IMR-90 (cell line): ENCODE measurements around the gene TPCN1. TPM values are rescaled to one million over a fixed set of nuclear protein-coding genes. Genes with fewer than 3 reads are reported as not detected.

ENCODE experiments used
- ATAC-seq: fragments of 200-7000 bp; cut with Tn5 transposase; 2 replicates; pipeline ENCODE4 v1.9.1; 2020; ENCODE audit warnings: low read depth, mild to moderate bottlenecking, moderate library complexity
- Bru-seq: library from RNA; stranded (reverse); fragments of 400-500 nt; gene quantifications from one replicate; lab custom pipeline; 2021; lab: Mats Ljungman, UMichigan
- BruChase-seq, 2 experiments: library from RNA; stranded (reverse); fragments of 400-500 nt; gene quantifications; one replicate each; lab custom pipeline; 2021; lab: Mats Ljungman, UMichigan
- BruUV-seq: library from RNA; stranded (reverse); fragments of 400-500 nt; replicated peaks from 2 replicates; lab custom pipeline; 2021; lab: Mats Ljungman, UMichigan
- CTCF ChIA-PET: fragments of 300-600 bp; formaldehyde crosslinking; extraction: SDS; loops from one replicate; lab custom pipeline; 2021; ENCODE audit warnings: antibody characterized with exemption; lab: Yijun Ruan, JAX
- POLR2A ChIA-PET: fragments of 300-600 bp; sonication (Branson Sonifier 250); formaldehyde crosslinking; loops from one replicate; lab custom pipeline; 2022; ENCODE audit warnings: antibody characterized with exemption; ENCODE audit not compliant: unreplicated experiment; lab: Charles Lee
- DNase-seq: peaks from one replicate; pipeline ENCODE4 v3.0.0; 2013
- H2AFZ ChIP-seq: replicated peaks from 2 replicates; pipeline ENCODE3; 2013; ENCODE audit warnings: low read length, mild to moderate bottlenecking; ENCODE audit not compliant: poor library complexity
- H2AK5ac ChIP-seq: 2 replicates; pipeline ENCODE4 v1.6.1; 2013; ENCODE audit warnings: low read depth, low read length, inconsistent platforms
- H2AK9ac ChIP-seq: replicated peaks from 2 replicates; pipeline ENCODE3; 2013; ENCODE audit warnings: mild to moderate bottlenecking, low read depth, low read length, moderate library complexity; ENCODE audit not compliant: poor library complexity
- H2BK120ac ChIP-seq: 2 replicates; pipeline ENCODE4 v1.6.1; 2013; ENCODE audit warnings: low read depth, low read length, inconsistent platforms
- H2BK15ac ChIP-seq: 3 replicates; pipeline ENCODE4 v1.6.1; 2013; ENCODE audit warnings: low read depth, low read length, inconsistent platforms
- H2BK20ac ChIP-seq: 2 replicates; pipeline ENCODE4 v1.6.1; 2013; ENCODE audit warnings: low read depth, mild to moderate bottlenecking, inconsistent platforms, low read length, moderate library complexity
- H2BK5ac ChIP-seq: 2 replicates; pipeline ENCODE4 v1.6.1; 2013; ENCODE audit warnings: mild to moderate bottlenecking, low read depth, low read length, inconsistent platforms; ENCODE audit not compliant: poor library complexity, severe bottlenecking
- H3K14ac ChIP-seq: replicated peaks from 2 replicates; pipeline ENCODE4 v1.6.1; 2013; ENCODE audit warnings: low read depth, low read length, inconsistent platforms
- H3K18ac ChIP-seq: 2 replicates; pipeline ENCODE4 v1.6.1; 2013; ENCODE audit warnings: low read depth, low read length, control low read depth
- H3K23ac ChIP-seq: 2 replicates; pipeline ENCODE4 v1.6.1; 2013; ENCODE audit warnings: low read depth, low read length, inconsistent platforms
- H3K27ac ChIP-seq: 2 replicates; pipeline ENCODE4 v1.5.1; 2013; ENCODE audit warnings: mild to moderate bottlenecking, control low read depth, low read length; ENCODE audit not compliant: insufficient read depth
- H3K27me3 ChIP-seq: 2 replicates; pipeline ENCODE4 v1.6.1; 2013; ENCODE audit warnings: low read length; ENCODE audit not compliant: control insufficient read depth, insufficient read depth
- H3K36me3 ChIP-seq: 2 replicates; pipeline ENCODE4 v1.6.1; 2013; ENCODE audit warnings: low read length, mixed read lengths; ENCODE audit not compliant: control insufficient read depth, insufficient read depth
- H3K4ac ChIP-seq: 2 replicates; pipeline ENCODE4 v1.6.1; 2013; ENCODE audit warnings: low read depth, low read length, inconsistent platforms
- H3K4me1 ChIP-seq: 2 replicates; pipeline ENCODE4 v1.6.1; 2013; ENCODE audit warnings: low read length, mixed read lengths; ENCODE audit not compliant: control insufficient read depth, insufficient read depth
- H3K4me2 ChIP-seq: 2 replicates; pipeline ENCODE4 v1.6.1; 2013; ENCODE audit warnings: low read depth, mild to moderate bottlenecking, control low read depth, low read length, moderate library complexity
- H3K4me3 ChIP-seq: 2 replicates; pipeline ENCODE4 v1.5.1; 2013; ENCODE audit warnings: low read depth, mild to moderate bottlenecking, control low read depth, low read length, moderate library complexity; ENCODE audit not compliant: insufficient read depth
- H3K56ac ChIP-seq: 2 replicates; pipeline ENCODE4 v1.6.1; 2013; ENCODE audit warnings: low read length, inconsistent platforms; ENCODE audit not compliant: insufficient read depth; ENCODE audit errors: extremely low read depth
- H3K79me1 ChIP-seq, 2 experiments: 2 replicates each; pipeline ENCODE4 v1.6.1; 2013; ENCODE audit warnings: low read length in 2 of 2, inconsistent platforms in 1 of 2, low read depth in 1 of 2
- H3K9ac ChIP-seq: 2 replicates; pipeline ENCODE4 v1.6.1; 2013; ENCODE audit warnings: low read depth, low read length, control low read depth
- H3K9me1 ChIP-seq: 2 replicates; pipeline ENCODE4 v1.6.1; 2013; ENCODE audit warnings: low read length, inconsistent platforms; ENCODE audit not compliant: insufficient read depth
- H3K9me3 ChIP-seq: 2 replicates; pipeline ENCODE4 v1.6.1; 2013; ENCODE audit warnings: low read length; ENCODE audit not compliant: control insufficient read depth, insufficient read depth
- H4K20me1 ChIP-seq: 2 replicates; pipeline ENCODE4 v1.6.1; 2013; ENCODE audit warnings: low read length, inconsistent platforms; ENCODE audit not compliant: insufficient read depth
- H4K5ac ChIP-seq: 2 replicates; pipeline ENCODE4 v1.6.1; 2013; ENCODE audit warnings: mild to moderate bottlenecking, low read depth, low read length, control low read depth
- H4K8ac ChIP-seq, 2 experiments: 2 replicates each; pipeline ENCODE4 v1.6.1; 2013; ENCODE audit warnings: low read depth in 2 of 2, low read length in 2 of 2, control low read depth in 1 of 2, inconsistent platforms in 1 of 2
- H4K91ac ChIP-seq: 2 replicates; pipeline ENCODE4 v1.6.1; 2013; ENCODE audit warnings: low read depth, low read length, inconsistent platforms; ENCODE audit not compliant: insufficient read depth
- CEBPB ChIP-seq: IDR thresholded peaks from 2 replicates; pipeline ENCODE4 v1.6.1; 2012; ENCODE audit warnings: low read depth, low read length, improper control_type of control experiment
- CHD1 ChIP-seq: IDR thresholded peaks from 2 replicates; pipeline ENCODE4 v1.6.1; 2012; ENCODE audit warnings: low read depth, low read length, improper control_type of control experiment
- CTCF ChIP-seq: conservative IDR thresholded peaks from 2 replicates; pipeline ENCODE4 v1.5.1; 2012; ENCODE audit warnings: mild to moderate bottlenecking, low read depth, low read length, improper control_type of control experiment
- ELK1 ChIP-seq: fragments of 150-350 bp; IDR thresholded peaks from 2 replicates; pipeline ENCODE4 v1.6.1; 2016; ENCODE audit warnings: low read depth, mild to moderate bottlenecking, low read length, moderate library complexity, borderline replicate concordance
- FOS ChIP-seq: fragments of 150-350 bp; IDR thresholded peaks from 2 replicates; pipeline ENCODE4 v1.6.1; 2016; ENCODE audit warnings: low read depth, low read length
- MAFK ChIP-seq: IDR thresholded peaks from 2 replicates; pipeline ENCODE4 v1.6.1; 2012; ENCODE audit warnings: low read depth, low read length, improper control_type of control experiment
- MAZ ChIP-seq: IDR thresholded peaks from 2 replicates; pipeline ENCODE4 v1.6.1; 2012; ENCODE audit warnings: low read depth, mild to moderate bottlenecking, low read length, improper control_type of control experiment, moderate library complexity, borderline replicate concordance
- MXI1 ChIP-seq: IDR thresholded peaks from 2 replicates; pipeline ENCODE4 v1.6.1; 2012; ENCODE audit warnings: low read depth, mild to moderate bottlenecking, low read length, moderate library complexity, borderline replicate concordance
- POLR2A ChIP-seq: IDR thresholded peaks from 2 replicates; pipeline ENCODE4 v1.6.1; 2012; ENCODE audit warnings: mild to moderate bottlenecking, low read depth, low read length
- RAD21 ChIP-seq: IDR thresholded peaks from 2 replicates; pipeline ENCODE4 v1.6.1; 2012; ENCODE audit warnings: low read length, improper control_type of control experiment
- RCOR1 ChIP-seq: IDR thresholded peaks from 2 replicates; pipeline ENCODE4 v1.6.1; 2012; ENCODE audit warnings: mild to moderate bottlenecking, low read length, improper control_type of control experiment; ENCODE audit not compliant: insufficient replicate concordance
- RFX5 ChIP-seq: IDR thresholded peaks from 2 replicates; pipeline ENCODE4 v1.8.0; 2012; ENCODE audit warnings: low read depth, mild to moderate bottlenecking, low read length, moderate library complexity
- WGBS, 2 experiments: methylation state at CpG; one replicate each; pipeline versions ENCODE4 v1.1.5 to v1.1.7; 2013; ENCODE audit warnings: missing lambda C conversion rate in 2 of 2; ENCODE audit not compliant: insufficient read length in 1 of 2; ENCODE audit errors: extremely low coverage in 2 of 2; 5-methylcytosine and 5-hydroxymethylcytosine counted together
- dilution Hi-C: fragments of 300-500 bp; cut with HindIII; formaldehyde crosslinking; loops from one replicate; pipeline ENCODE4 v1.14.3; 2018; ENCODE audit warnings: low sequenced_read_pairs; ENCODE audit not compliant: unreplicated experiment
- in situ Hi-C: fragments of 300-500 bp; cut with MboI; formaldehyde crosslinking; loops from 3 replicates; pipeline ENCODE4 v1.14.3; 2019; ENCODE audit warnings: low sequenced_read_pairs, inconsistent platforms, mixed read lengths
- intact Hi-C: fragments of 100-400 bp; cut with micrococcal nuclease; formaldehyde crosslinking; loops from 2 replicates; pipeline ENCODE4 v1.10.0; 2022
- long read RNA-seq: library from polyadenylated mRNA; unstranded; transcript quantifications from one replicate; pipeline ENCODE4 v2.0.0, GENCODE V29; 2021; ENCODE audit not compliant: unreplicated experiment
- polyA plus RNA-seq, 3 experiments: library from polyadenylated mRNA; depleted of rRNA; stranded (reverse); fragments of >200 nt; gene quantifications; 2 replicates each; pipeline ENCODE4 v1.2.3, GENCODE V29; 2012; ENCODE audit warnings: low replicate concordance in 1 of 3
- total RNA-seq: library from RNA; depleted of rRNA; stranded (reverse); fragments of >200 nt; gene quantifications from 2 replicates; pipeline ENCODE4 v1.2.3, GENCODE V29; 2012; rRNA removed

TPCN1 gene
- 2.0 and 2.5 TPM in 2 replicates for total RNA-seq
- 10.4 and 13.2 TPM in 2 replicates for polyA plus RNA-seq (2012; rRNA removed)
- 7.7 and 13.8 TPM in 2 replicates for polyA plus RNA-seq (2012; cell fraction: cytosol; rRNA removed)
- 58.1 and 63.1 TPM in 2 replicates for polyA plus RNA-seq (2012; cell fraction: nucleus; rRNA removed; ENCODE audit: low replicate concordance)
- Bru-seq, nascent RNA, result percentile 59 among the genes with signal in this experiment
- BruChase-seq, experiment 1, labeled RNA remaining after a 6-hour chase, result percentile 73 among the genes with signal in this experiment
- percentile 71 among the genes with signal in this experiment for BruChase-seq, experiment 2, labeled RNA remaining after a 2-hour chase
- long read RNA-seq, full-length matches to known transcripts, result 4 of 27 reads
- long read RNA-seq, partial matches to known transcripts, result 9 of 27 reads
- long read RNA-seq, other reads (novel, unspliced or antisense), result 14 of 27 reads

- peaks cover 4% of the 10 kb centered on the region for H3K4me1 ChIP-seq
- no peaks in the 10 kb centered on the region for H3K9me3 ChIP-seq
- ATAC-seq (peak; percentile 95), DNase-seq (peak; percentile 100)
- H2AFZ ChIP-seq, result peak within 1 kb of the TSS; percentile 95
- H3K4me3 ChIP-seq, result peak within 1 kb of the TSS; percentile 53
- 0% methylated on average over 28 of the region's 68 CpGs; no CpG with 5 or more reads in 1 of the 2 experiments for WGBS, 2 experiments
- peaks cover 0 to 16% of the 10 kb centered on the region in 2 experiments; a peak in 2 of 4 replicates for H3K79me1 ChIP-seq
- peak within 1 kb of the TSS; percentile 53 for H2BK5ac ChIP-seq
- H2BK20ac ChIP-seq, result peak within 1 kb of the TSS; percentile 28; the same call in 1 of the 2 replicates
- H2AK9ac ChIP-seq, result peak within 1 kb of the TSS; percentile 81
- peaks cover 9% of the 10 kb centered on the region for H4K20me1 ChIP-seq
- H3K4me2 ChIP-seq, result peak within 1 kb of the TSS; percentile 80
- dilution Hi-C loops, result no loop called here
- H3K56ac ChIP-seq, result no peak within 1 kb of the TSS
- H3K9me1 ChIP-seq, result peaks cover 10% of the 10 kb centered on the region
- H3K27me3 ChIP-seq, result no peaks in the 10 kb centered on the region
- peak within 1 kb of the TSS; percentile 53 for H3K9ac ChIP-seq
- ChIA-PET CTCF (interaction anchor here (0.6 to 1.1 kb wide), 2 partner anchors 18 to 1609 kb away, joined by 3 read pairs; no protein-coding TSS in a partner anchor), POLR2A (no interaction called here)
- H3K27ac ChIP-seq, result peak within 1 kb of the TSS; percentile 52
- H3K23ac ChIP-seq, result peak within 1 kb of the TSS; percentile 49
- H4K8ac ChIP-seq, result peak within 1 kb of the TSS; percentile 27 to 80; a peak in 3 of 4 replicates
- peak within 1 kb of the TSS; percentile 72 for H3K18ac ChIP-seq
- peak within 1 kb of the TSS; percentile 83 for H2AK5ac ChIP-seq
- intact Hi-C loops, result no loop called here
- no TSS peak for BruUV-seq
- peak within 1 kb of the TSS; percentile 38 for H3K14ac ChIP-seq
- no peaks in the 10 kb centered on the region for H3K36me3 ChIP-seq
- H3K4ac ChIP-seq, result peak within 1 kb of the TSS; percentile 58
- H2BK120ac ChIP-seq, result peak within 1 kb of the TSS; percentile 28; the same call in 1 of the 2 replicates
- in situ Hi-C loops, result no loop called here
- no peak within 1 kb of the TSS for H4K5ac ChIP-seq
- H2BK15ac ChIP-seq, result peak within 1 kb of the TSS; percentile 50; the same call in 1 of the 3 replicates
- peak within 1 kb of the TSS; percentile 24; the same call in 1 of the 2 replicates for H4K91ac ChIP-seq
- TF ChIP-seq MAZ (peak; percentile 49; the same call in 1 of the 2 replicates), CEBPB (no peak), FOS (peak; percentile 62; the same call in 1 of the 2 replicates), MAFK (no peak), MXI1 (peak; percentile 75), RCOR1 (no peak), ELK1 (no peak), CTCF (peak; percentile 10; the same call in 1 of the 2 replicates), RAD21 (no peak), RFX5 (no peak), CHD1 (no peak), POLR2A (peak; percentile 97)
Measured at GRCh38 chr12:113221181-113221996, at the start of gene TPCN1. TPCN1 (plus strand) TSS chr12:113221464; CDS start chr12:113226853, 5,389 bp downstream.
